DMS53 treated with DMSO at 0.1 percent for 48 hours (cell line): ENCODE results near the gene TNKS1BP1.
"Not testable (repeated sequence)": the region's sequence is repeated elsewhere in the genome, so short reads cannot be mapped to it uniquely, and the experiment has no call there.

ENCODE experiments used
- DNase-seq: peaks from one replicate; lab custom pipeline; 2025; ENCODE audit not compliant: unreplicated experiment; lab: John Stamatoyannopoulos, UW

TNKS1BP1 gene

GRCh38 chr11:57356268-57356667 is 31.5 kb upstream of the TNKS1BP1 start:
- no peak for DNase-seq

GRCh38 chr11:57354699-57355098 is 29.9 kb upstream of the TNKS1BP1 start:
- DNase-seq = no peak

GRCh38 chr11:57353852-57354251 is 29.1 kb upstream of the TNKS1BP1 start:
- no peak for DNase-seq

- no peak for DNase-seq
These were observed 28.7 kb upstream of the TNKS1BP1 start for GRCh38 chr11:57353446-57353845.

- no peak for DNase-seq
These were observed 28.3 kb upstream of the TNKS1BP1 start for GRCh38 chr11:57353036-57353435.

GRCh38 chr11:57349491-57350274 is 24.9 kb upstream of the TNKS1BP1 start:
- no peak for DNase-seq

GRCh38 chr11:57348636-57349313 is 24.0 kb upstream of the TNKS1BP1 start:
- DNase-seq = no peak

- DNase-seq = no peak
These were observed 23.3 kb upstream of the TNKS1BP1 start for GRCh38 chr11:57348052-57348451.

GRCh38 chr11:57347336-57347735 is 22.6 kb upstream of the TNKS1BP1 start:
- no peak for DNase-seq

GRCh38 chr11:57345555-57346211 is 20.9 kb upstream of the TNKS1BP1 start:
- DNase-seq = peak; percentile 42

- DNase-seq = no peak
These were observed 20.1 kb upstream of the TNKS1BP1 start for GRCh38 chr11:57344826-57345225.

- DNase-seq = no peak
These were observed 19.1 kb upstream of the TNKS1BP1 start for GRCh38 chr11:57343825-57344224.

GRCh38 chr11:57342702-57343101 is 17.9 kb upstream of the TNKS1BP1 start:
- no peak for DNase-seq

GRCh38 chr11:57341250-57341808 is 16.6 kb upstream of the TNKS1BP1 start:
- DNase-seq = no peak

GRCh38 chr11:57340039-57340615 is 15.4 kb upstream of the TNKS1BP1 start:
- no peak for DNase-seq

GRCh38 chr11:57339328-57339727 is 14.6 kb upstream of the TNKS1BP1 start:
- no peak for DNase-seq

GRCh38 chr11:57338142-57338541 is 13.4 kb upstream of the TNKS1BP1 start, which contains the start of gene P2RX3:
P2RX3 (plus strand) TSS chr11:57338352; CDS start chr11:57338551, 199 bp downstream.
- no peak for DNase-seq

- DNase-seq = not testable (repeated sequence)
These were observed 12.1 kb upstream of the TNKS1BP1 start for GRCh38 chr11:57336856-57337255.

GRCh38 chr11:57336111-57336666 is 11.4 kb upstream of the TNKS1BP1 start:
- no peak for DNase-seq

GRCh38 chr11:57335343-57336110 is 10.8 kb upstream of the TNKS1BP1 start, which contains the start of gene SSRP1:
SSRP1 (minus strand) TSS chr11:57335892; CDS start chr11:57335121, 771 bp downstream.
- peak; percentile 13 for DNase-seq
